ENCODE data around the gene MERTK. TPM values are rescaled to one million over a fixed set of nuclear protein-coding genes. Genes with fewer than 3 reads are reported as not detected.

The MERTK gene
- total and polyA plus RNA-seq, 10 of the 15 experiments (the other 5 are each of a cell fraction or from before 2014, with no cell fraction given): 0.13 to 30.6 (median 0.50) TPM

DNA sequence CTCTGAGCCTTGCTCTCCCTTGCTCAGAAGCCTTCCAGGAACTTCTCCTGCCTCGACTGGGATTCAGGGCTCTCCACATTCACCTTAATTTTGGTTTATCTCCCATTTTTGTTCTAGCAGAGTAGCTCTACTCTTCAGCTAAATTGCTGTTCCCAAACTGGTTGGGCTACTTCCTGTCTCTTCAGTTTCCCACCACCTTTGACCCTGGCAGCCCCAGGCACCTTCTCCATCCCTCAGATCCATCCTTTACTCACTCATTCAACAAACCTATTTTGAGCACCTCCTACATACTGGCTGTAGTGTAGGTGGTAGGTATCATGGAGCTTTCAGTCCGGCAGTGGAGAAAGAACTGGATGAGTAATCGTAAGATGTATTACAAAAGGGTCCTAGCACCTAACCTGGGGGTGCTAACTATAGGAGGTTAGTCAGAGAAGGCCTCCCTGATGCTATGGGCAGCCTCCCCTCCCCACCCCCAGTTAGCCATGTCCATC is 26.3 kb downstream of the MERTK start:
- TF ChIP-seq, protein P1, sequence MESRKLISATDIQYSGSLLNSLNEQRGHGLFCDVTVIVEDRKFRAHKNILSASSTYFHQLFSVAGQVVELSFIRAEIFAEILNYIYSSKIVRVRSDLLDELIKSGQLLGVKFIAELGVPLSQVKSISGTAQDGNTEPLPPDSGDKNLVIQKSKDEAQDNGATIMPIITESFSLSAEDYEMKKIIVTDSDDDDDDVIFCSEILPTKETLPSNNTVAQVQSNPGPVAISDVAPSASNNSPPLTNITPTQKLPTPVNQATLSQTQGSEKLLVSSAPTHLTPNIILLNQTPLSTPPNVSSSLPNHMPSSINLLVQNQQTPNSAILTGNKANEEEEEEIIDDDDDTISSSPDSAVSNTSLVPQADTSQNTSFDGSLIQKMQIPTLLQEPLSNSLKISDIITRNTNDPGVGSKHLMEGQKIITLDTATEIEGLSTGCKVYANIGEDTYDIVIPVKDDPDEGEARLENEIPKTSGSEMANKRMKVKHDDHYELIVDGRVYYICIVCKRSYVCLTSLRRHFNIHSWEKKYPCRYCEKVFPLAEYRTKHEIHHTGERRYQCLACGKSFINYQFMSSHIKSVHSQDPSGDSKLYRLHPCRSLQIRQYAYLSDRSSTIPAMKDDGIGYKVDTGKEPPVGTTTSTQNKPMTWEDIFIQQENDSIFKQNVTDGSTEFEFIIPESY (IDR thresholded peaks at IDR 0.05): no peak
- no peak for TF ChIP-seq CEBPB (IDR thresholded peaks at IDR 0.05; ENCODE audit: borderline replicate concordance in 1 of 2, low read depth in 2 of 2, low read length in 2 of 2)
- Histone ChIP-seq H3K9ac (ENCODE audit: control insufficient read depth, insufficient read depth, low read length) (no peak overlapping the region), H3K36me3 (ENCODE audit: control insufficient read depth in 2 of 2, insufficient read depth in 2 of 2, low read length in 1 of 2) (no peaks in the 10 kb centered on the region; a peak in 1 of 4 replicates), H3K4me2 (ENCODE audit: control insufficient read depth, insufficient read depth) (no peak overlapping the region), H3K9me3 (replicated peaks; ENCODE audit: control insufficient read depth, insufficient read depth, low read length) (no peaks in the 10 kb centered on the region), H3K4me3 (no peak overlapping the region), H3K79me2 (ENCODE audit: control insufficient read depth, insufficient read depth, low read length) (no peaks in the 10 kb centered on the region), H3K27me3 (replicated peaks in 1 of 2; ENCODE audit: control insufficient read depth in 2 of 2, insufficient read depth in 2 of 2, low read length in 1 of 2) (no peaks in the 10 kb centered on the region; a peak in 1 of 4 replicates), H4K20me1 (ENCODE audit: control insufficient read depth, insufficient read depth) (no peaks in the 10 kb centered on the region), H3K4me1 (ENCODE audit: control insufficient read depth, insufficient read depth, low read length) (no peaks in the 10 kb centered on the region), H3K27ac (ENCODE audit: control insufficient read depth, insufficient read depth) (no peak overlapping the region), H2AFZ (ENCODE audit: control insufficient read depth, low read depth, low read length) (no peak overlapping the region)
- intact Hi-C loops (cut with micrococcal nuclease; ENCODE audit: unreplicated experiment) (no loop called here), in situ Hi-C loops (cut with MboI) (no loop called here)
- BruUV-seq (replicated peaks): no TSS peak
- DNase-seq (ENCODE audit: low read depth, low spot score) (no peak), ATAC-seq (no peak), FAIRE-seq (no peak)
- ChIA-PET CTCF (interaction anchor here (1.0 to 3.7 kb wide), 3 partner anchors 25 to 112 kb away, joined by 3 to 30 read pairs (median 4); partner anchors contain the start of gene MERTK), POLR2A (interaction anchor here (1.1 kb wide), 1 partner anchor 15 kb away, joined by 7 read pairs; no protein-coding TSS in a partner anchor), RAD21 (ENCODE audit: unreplicated experiment) (no interaction called here), SMC1A (ENCODE audit: uncharacterized antibody, unreplicated experiment) (interaction anchor here (1.2 to 1.8 kb wide), 4 partner anchors 21 to 335 kb away, joined by 4 to 6 read pairs (median 5); no protein-coding TSS in a partner anchor)
- WGBS (ENCODE audit: insufficient coverage, insufficient replicate concordance, low lambda C conversion rate, missing lambda C conversion rate): 54% methylated on average over 3 of the region's 3 CpGs

DNA sequence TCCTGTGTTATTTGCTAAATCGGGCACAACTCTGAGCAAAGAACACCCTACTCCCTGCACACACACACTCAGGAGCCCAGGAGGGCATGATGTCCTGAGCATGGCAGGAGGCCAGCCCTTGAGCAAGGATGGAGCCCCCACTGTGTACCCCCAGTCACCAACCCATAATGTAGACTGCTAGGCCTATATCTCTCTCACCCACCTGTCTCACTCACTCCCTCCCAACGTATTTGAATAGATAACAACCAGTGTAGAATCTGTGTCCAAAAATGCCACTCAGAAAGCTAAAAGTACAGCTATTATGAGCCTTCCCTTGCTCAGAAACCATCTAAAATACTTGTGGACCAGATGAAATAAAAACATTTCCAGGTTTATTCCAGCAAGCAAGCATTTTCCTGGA is 29.3 kb downstream of the MERTK start:
- no peak overlapping the region for H2AFZ ChIP-seq (ENCODE audit: control insufficient read depth, low read depth, low read length)
- H3K4me1 ChIP-seq (ENCODE audit: control insufficient read depth, insufficient read depth, low read length): no peaks in the 10 kb centered on the region
- H3K4me2 ChIP-seq (ENCODE audit: control insufficient read depth, insufficient read depth): no peak overlapping the region
- intact Hi-C loops (cut with micrococcal nuclease; ENCODE audit: unreplicated experiment): no loop called here
- RAD21 ChIA-PET (ENCODE audit: unreplicated experiment): interaction anchor here (1.0 to 1.4 kb wide), 3 partner anchors 25 to 78 kb away, joined by 3 read pairs; no protein-coding TSS in a partner anchor
- H4K20me1 ChIP-seq (ENCODE audit: control insufficient read depth, insufficient read depth): no peaks in the 10 kb centered on the region
- H3K27ac ChIP-seq (ENCODE audit: control insufficient read depth, insufficient read depth): no peak overlapping the region
- 17% methylated on average over 2 of the region's 2 CpGs for WGBS (ENCODE audit: insufficient coverage, insufficient replicate concordance, low lambda C conversion rate, missing lambda C conversion rate)
- no peaks in the 10 kb centered on the region for H3K79me2 ChIP-seq (ENCODE audit: control insufficient read depth, insufficient read depth, low read length)
- POLR2A ChIA-PET: interaction anchor here (1.1 kb wide), 1 partner anchor 77 kb away, joined by 5 read pairs; no protein-coding TSS in a partner anchor
- no peak overlapping the region for H3K9ac ChIP-seq (ENCODE audit: control insufficient read depth, insufficient read depth, low read length)
- BruUV-seq (replicated peaks): no TSS peak
- no peak for FAIRE-seq
- no peaks in the 10 kb centered on the region; a peak in 1 of 4 replicates for H3K36me3 ChIP-seq (ENCODE audit: control insufficient read depth in 2 of 2, insufficient read depth in 2 of 2, low read length in 1 of 2)
- CTCF ChIA-PET: interaction anchor here (1.0 to 1.2 kb wide), 2 partner anchors 9 to 40 kb away, joined by 3 to 4 read pairs; no protein-coding TSS in a partner anchor
- H3K9me3 ChIP-seq (replicated peaks; ENCODE audit: control insufficient read depth, insufficient read depth, low read length): no peaks in the 10 kb centered on the region
- no peaks in the 10 kb centered on the region; a peak in 1 of 4 replicates for H3K27me3 ChIP-seq (replicated peaks in 1 of 2; ENCODE audit: control insufficient read depth in 2 of 2, insufficient read depth in 2 of 2, low read length in 1 of 2)
- ATAC-seq: no peak
- H3K4me3 ChIP-seq: no peak overlapping the region
- in situ Hi-C loops (cut with MboI): no loop called here
- SMC1A ChIA-PET (ENCODE audit: uncharacterized antibody, unreplicated experiment): interaction anchor here (0.8 to 1.5 kb wide), 3 partner anchors 8 to 22 kb away, joined by 3 to 4 read pairs (median 3); no protein-coding TSS in a partner anchor
- no peak for DNase-seq (ENCODE audit: low read depth, low spot score)
- TF ChIP-seq FOXM1 (IDR thresholded peaks at IDR 0.05; ENCODE audit: low read depth, low read length): no peak
- no peak for TF ChIP-seq MYB (IDR thresholded peaks at IDR 0.05; ENCODE audit: borderline replicate concordance, low read depth, low read length)
- TF ChIP-seq POLR2AphosphoS5 (IDR thresholded peaks at IDR 0.05; ENCODE audit: low read length): no peak
- TF ChIP-seq MTA3 (IDR thresholded peaks at IDR 0.05; ENCODE audit: borderline replicate concordance, low read length): no peak
- no peak for TF ChIP-seq ZNF384 (IDR thresholded peaks at IDR 0.05; ENCODE audit: borderline replicate concordance, low read depth, low read length)
- TF ChIP-seq NFYA (IDR thresholded peaks at IDR 0.05; ENCODE audit: borderline replicate concordance, low read depth, low read length): no peak
- no peak for TF ChIP-seq NRF1 (conservative IDR thresholded peaks at IDR 0.05; ENCODE audit: low read depth, low read length)
- TF ChIP-seq DPF2 (IDR thresholded peaks at IDR 0.05): no peak
- no peak for TF ChIP-seq SUZ12 (IDR thresholded peaks at IDR 0.05; ENCODE audit: unreplicated experiment)
- no peak for TF ChIP-seq RELA (IDR thresholded peaks at IDR 0.05; ENCODE audit: borderline replicate concordance, partially characterized antibody)
- TF ChIP-seq MXI1 (IDR thresholded peaks at IDR 0.05; ENCODE audit: low read depth, low read length): no peak
- TF ChIP-seq IKZF1 (conservative IDR thresholded peaks at IDR 0.05): no peak
- TF ChIP-seq POLR2A (IDR thresholded peaks at IDR 0.05; ENCODE audit: low read depth, low read length): no peak
- TF ChIP-seq PAX5 (IDR thresholded peaks at IDR 0.05; ENCODE audit: borderline replicate concordance, low read depth, low read length): no peak

Data from GM12878 (cell line).